AG09309 (cell line): ENCODE measurements around the gene DHRSX.
A peak's percentile ranks its signal among the peaks of the same experiment; 100 is the strongest.

Source experiments
- DNase-seq: peaks from one replicate; pipeline ENCODE4 v3.0.0-alpha.2; 2010; ENCODE audit warnings: low read depth
- H3K4me3 ChIP-seq: 2 replicates; pipeline ENCODE4 v1.5.1; 2011; ENCODE audit warnings: mild to moderate bottlenecking, low read depth, low read length, moderate library complexity; ENCODE audit not compliant: control insufficient read depth
- CTCF ChIP-seq: IDR thresholded peaks from 2 replicates; pipeline ENCODE4 v1.5.1; 2011; ENCODE audit warnings: mild to moderate bottlenecking, low read depth, low read length, inconsistent platforms; ENCODE audit not compliant: insufficient read depth, control insufficient read depth; ENCODE audit errors: missing control alignments

The DHRSX gene

GRCh38 chrX:2406891-2407518 lies 93.8 kb downstream of the DHRSX start:
- H3K4me3 ChIP-seq, result no peak overlapping the region
- no peak for DNase-seq

GRCh38 chrX:2404776-2405175 lies 96.0 kb downstream of the DHRSX start:
- H3K4me3 ChIP-seq, result no peak overlapping the region
- no peak for DNase-seq
- TF ChIP-seq CTCF, result no peak

More at GRCh38 chrX:2406891-2407518, 93.8 kb downstream of the DHRSX start:
- no peak for TF ChIP-seq CTCF

- H3K4me3 ChIP-seq, result no peak overlapping the region
- no peak for DNase-seq
- TF ChIP-seq CTCF, result no peak
Observed at GRCh38 chrX:2402361-2402690, 98.5 kb downstream of the DHRSX start.

- no peak overlapping the region for H3K4me3 ChIP-seq
- TF ChIP-seq CTCF, result no peak
- no peak for DNase-seq
Observed at GRCh38 chrX:2401590-2402360, 99.0 kb downstream of the DHRSX start.

GRCh38 chrX:2401201-2401589 lies 99.6 kb downstream of the DHRSX start:
- peak; percentile 20 for DNase-seq
- TF ChIP-seq CTCF, result no peak
- no peak overlapping the region for H3K4me3 ChIP-seq

GRCh38 chrX:2398064-2398656 lies 102.6 kb downstream of the DHRSX start:
- H3K4me3 ChIP-seq, result no peak overlapping the region
- no peak for TF ChIP-seq CTCF
- no peak for DNase-seq
